H9 (cell line): ENCODE data around the gene NEIL1. TPM values are rescaled to one million over a fixed set of nuclear protein-coding genes. Genes with fewer than 3 reads are reported as not detected.

Experiments used
- DNase-seq: peaks from one replicate; pipeline ENCODE4 v3.0.0-alpha.2; 2017
- H2AFZ ChIP-seq: one replicate; pipeline ENCODE4 v1.6.1; 2013; ENCODE audit warnings: mild to moderate bottlenecking, low read length, control low read depth, moderate library complexity
- H2AK5ac ChIP-seq: 2 replicates; pipeline ENCODE4 v1.6.1; 2013; ENCODE audit warnings: low read length, control low read depth, mixed read lengths; ENCODE audit not compliant: insufficient read length
- H2BK120ac ChIP-seq: one replicate; pipeline ENCODE4 v1.6.1; 2013; ENCODE audit warnings: low read depth, mild to moderate bottlenecking, low read length, control low read depth, inconsistent platforms; ENCODE audit not compliant: poor library complexity, severe bottlenecking
- H2BK12ac ChIP-seq: 2 replicates; pipeline ENCODE4 v1.6.1; 2013; ENCODE audit warnings: low read length, control low read depth, mixed read lengths, low read depth; ENCODE audit not compliant: insufficient read length
- H2BK15ac ChIP-seq: 2 replicates; pipeline ENCODE4 v1.6.1; 2013; ENCODE audit warnings: low read depth, low read length, control low read depth
- H2BK20ac ChIP-seq: one replicate; pipeline ENCODE4 v1.6.1; 2013; ENCODE audit warnings: low read depth, mild to moderate bottlenecking, low read length, control low read depth, inconsistent platforms; ENCODE audit not compliant: poor library complexity, severe bottlenecking
- H2BK5ac ChIP-seq: 2 replicates; pipeline ENCODE4 v1.6.1; 2013; ENCODE audit warnings: low read length, control low read depth, mixed read lengths; ENCODE audit not compliant: insufficient read length
- H3K14ac ChIP-seq: 2 replicates; pipeline ENCODE4 v1.6.1; 2013; ENCODE audit warnings: low read length, control low read depth; ENCODE audit not compliant: insufficient read depth
- H3K18ac ChIP-seq: 2 replicates; pipeline ENCODE4 v1.6.1; 2013; ENCODE audit warnings: low read depth, mild to moderate bottlenecking, mixed read lengths, low read length, control low read depth; ENCODE audit not compliant: insufficient read length
- H3K23ac ChIP-seq: 2 replicates; pipeline ENCODE4 v1.6.1; 2013; ENCODE audit warnings: low read length, control low read depth, mixed read lengths, low read depth; ENCODE audit not compliant: insufficient read length
- H3K23me2 ChIP-seq: 2 replicates; pipeline ENCODE4 v1.6.1; 2013; ENCODE audit warnings: low read depth, mild to moderate bottlenecking, mixed read lengths, low read length, control low read depth; ENCODE audit not compliant: insufficient read length, poor library complexity, severe bottlenecking
- H3K27ac ChIP-seq: 2 replicates; pipeline ENCODE4 v1.5.1; 2013; ENCODE audit warnings: low read length, control low read depth, mixed read lengths, low read depth; ENCODE audit not compliant: insufficient read length
- H3K27me3 ChIP-seq: 2 replicates; pipeline ENCODE4 v1.6.1; 2013; ENCODE audit warnings: low read length, control low read depth, inconsistent platforms; ENCODE audit not compliant: insufficient read depth
- H3K4ac ChIP-seq: 2 replicates; pipeline ENCODE4 v1.6.1; 2013; ENCODE audit warnings: low read depth, mild to moderate bottlenecking, control low read depth, inconsistent platforms, low read length, moderate library complexity
- H3K4me1 ChIP-seq: 2 replicates; pipeline ENCODE4 v1.6.1; 2013; ENCODE audit warnings: low read length, control low read depth, inconsistent platforms; ENCODE audit not compliant: insufficient read depth
- H3K4me2 ChIP-seq: 2 replicates; pipeline ENCODE4 v1.6.1; 2013; ENCODE audit warnings: low read length, control low read depth, mixed read lengths; ENCODE audit not compliant: insufficient read length, insufficient read depth
- H3K56ac ChIP-seq: 2 replicates; pipeline ENCODE4 v1.6.1; 2013; ENCODE audit warnings: low read depth, mild to moderate bottlenecking, mixed read lengths, low read length, control low read depth; ENCODE audit not compliant: insufficient read length
- H3K79me1 ChIP-seq: 2 replicates; pipeline ENCODE4 v1.6.1; 2013; ENCODE audit warnings: low read depth, mild to moderate bottlenecking, moderate library complexity, low read length, control low read depth, inconsistent platforms; ENCODE audit not compliant: insufficient read depth, poor library complexity, severe bottlenecking
- H3K79me2 ChIP-seq: 2 replicates; pipeline ENCODE4 v1.6.1; 2013; ENCODE audit warnings: low read length, control low read depth, inconsistent platforms; ENCODE audit not compliant: insufficient read depth
- H3K9ac ChIP-seq: 2 replicates; pipeline ENCODE4 v1.6.1; 2013; ENCODE audit warnings: low read length, control low read depth, mixed read lengths; ENCODE audit not compliant: insufficient read length; ENCODE audit errors: extremely low read depth
- H3K9me3 ChIP-seq: one replicate; pipeline ENCODE4 v1.6.1; 2013; ENCODE audit warnings: low read depth, low read length, inconsistent platforms; ENCODE audit not compliant: control insufficient read depth
- H3T11ph ChIP-seq: one replicate; pipeline ENCODE4 v1.6.1; 2013; ENCODE audit warnings: mild to moderate bottlenecking, low read length, control low read depth, inconsistent platforms
- H4K20me1 ChIP-seq: one replicate; pipeline ENCODE4 v1.6.1; 2013; ENCODE audit not compliant: control insufficient read depth, insufficient read length, insufficient read depth
- H4K5ac ChIP-seq: 2 replicates; pipeline ENCODE4 v1.6.1; 2013; ENCODE audit warnings: low read depth, mild to moderate bottlenecking, mixed read lengths, low read length, control low read depth; ENCODE audit not compliant: insufficient read length
- H4K8ac ChIP-seq: replicated peaks from 2 replicates; pipeline ENCODE4 v1.6.1; 2013; ENCODE audit warnings: low read length, control low read depth, mixed read lengths, low read depth; ENCODE audit not compliant: insufficient read length
- H4K91ac ChIP-seq: 2 replicates; pipeline ENCODE4 v1.6.1; 2013; ENCODE audit warnings: low read depth, mild to moderate bottlenecking, moderate library complexity, mixed read lengths, low read length, control low read depth; ENCODE audit not compliant: insufficient read length
- H3K27ac Mint-ChIP-seq, 3 experiments: 2 replicates in 2 of 3; 3 replicates in 1 of 3; pipeline ENCODE4 v1.8.0; 2020 to 2021; ENCODE audit warnings: mixed read lengths in 3 of 3, mild to moderate bottlenecking in 1 of 3, moderate library complexity in 1 of 3
- H3K27me3 Mint-ChIP-seq: 2 replicates; pipeline ENCODE4 v1.8.0; 2021; ENCODE audit warnings: low read depth, mild to moderate bottlenecking, moderate library complexity, mixed read lengths
- H3K36me3 Mint-ChIP-seq, 3 experiments: 2 replicates in 2 of 3; 3 replicates in 1 of 3; pipeline ENCODE4 v1.8.0; 2020 to 2021; ENCODE audit warnings: low read depth in 3 of 3, mixed read lengths in 3 of 3; ENCODE audit not compliant: insufficient read depth in 1 of 3
- H3K4me1 Mint-ChIP-seq, 2 experiments: 2 replicates each; pipeline ENCODE4 v1.8.0; 2020; ENCODE audit warnings: mixed read lengths in 2 of 2
- H3K4me3 Mint-ChIP-seq, 2 experiments: 2 replicates in 1 of 2; 3 replicates in 1 of 2; pipeline ENCODE4 v1.8.0; 2020 to 2021; ENCODE audit warnings: mild to moderate bottlenecking in 2 of 2, mixed read lengths in 2 of 2, moderate library complexity in 1 of 2
- H3K9me3 Mint-ChIP-seq, 2 experiments: 2 replicates in 1 of 2; 3 replicates in 1 of 2; pipeline ENCODE4 v1.8.0; 2020; ENCODE audit warnings: mild to moderate bottlenecking in 2 of 2, mixed read lengths in 2 of 2, moderate library complexity in 1 of 2
- CTCF ChIP-seq: fragments of 200-600 bp; sonication (generic); conservative IDR thresholded peaks from 3 replicates; pipeline ENCODE4 v1.8.0; 2021; ENCODE audit warnings: antibody characterized with exemption, mild to moderate bottlenecking
- WGBS: extraction: QIAGEN DNeasy Blood & Tissue Kit; methylation state at CpG from one replicate; pipeline ENCODE4 v1.1.7; 2013; ENCODE audit warnings: missing lambda C conversion rate, low lambda C conversion rate, mixed read lengths; ENCODE audit not compliant: insufficient read length; ENCODE audit errors: extremely low coverage; 5-methylcytosine and 5-hydroxymethylcytosine counted together
- total RNA-seq: library from RNA; stranded (reverse); gene quantifications from 2 replicates; pipeline ENCODE4 v1.2.1, GENCODE V29; 2021

The NEIL1 gene
- total RNA-seq, 1 experiment from 2014 or later: 16.5 TPM

DNA sequence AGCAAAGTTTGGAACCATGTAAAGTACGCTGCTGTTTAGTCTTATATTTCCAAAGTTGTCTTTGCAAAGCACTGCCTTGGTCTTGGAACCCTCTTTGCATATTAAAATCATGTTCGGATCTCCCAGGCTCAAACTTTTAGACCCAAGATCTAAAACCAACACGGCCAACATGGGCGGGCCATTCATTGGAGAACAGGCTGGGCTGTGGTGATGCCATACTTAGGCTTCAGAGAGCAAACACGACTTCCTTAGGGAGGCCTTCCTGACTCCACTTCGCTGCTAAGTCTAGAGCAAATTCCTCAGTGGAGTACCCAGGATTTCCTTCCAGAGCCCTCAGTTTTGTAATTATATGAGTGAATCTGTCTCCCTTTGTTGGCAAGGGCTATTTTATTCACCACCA, 18.0 kb downstream of the NEIL1 start:
- no peak overlapping the region for H4K5ac ChIP-seq
- H3T11ph ChIP-seq: no peak overlapping the region
- no peak overlapping the region for H3K23ac ChIP-seq
- H3K9ac ChIP-seq: no peak overlapping the region
- H2BK20ac ChIP-seq: no peak overlapping the region
- H3K9me3 ChIP-seq: no peaks in the 10 kb centered on the region
- no peak overlapping the region for H3K18ac ChIP-seq
- Mint-ChIP-seq H3K4me1 (peaks cover 12 to 13% of the 10 kb centered on the region in 2 experiments), H3K27ac (no peak overlapping the region), H3K4me3 (no peak overlapping the region), H3K27me3 (peaks cover 1% of the 10 kb centered on the region; the same call in 1 of the 2 replicates), H3K9me3 (no peaks in the 10 kb centered on the region), H3K36me3 (peaks cover 12 to 41% (median 38%) of the 10 kb centered on the region in 3 experiments; a peak in 6 of 7 replicates)
- H3K4ac ChIP-seq: no peak overlapping the region
- no peak overlapping the region for H4K91ac ChIP-seq
- H3K14ac ChIP-seq: no peak overlapping the region
- no peaks in the 10 kb centered on the region; the same call in 1 of the 2 replicates for H3K4me1 ChIP-seq
- no peaks in the 10 kb centered on the region for H3K23me2 ChIP-seq
- no peak overlapping the region for H3K4me2 ChIP-seq
- no peak overlapping the region for H2BK120ac ChIP-seq
- H2BK12ac ChIP-seq: no peak overlapping the region
- H4K8ac ChIP-seq: no peak overlapping the region
- DNase-seq: no peak
- H3K79me2 ChIP-seq: no peaks in the 10 kb centered on the region
- no peaks in the 10 kb centered on the region for H3K27me3 ChIP-seq
- WGBS: no CpG with 5 or more reads among the region's 6 CpGs
- no peak overlapping the region for H3K56ac ChIP-seq
- H2BK15ac ChIP-seq: no peak overlapping the region
- H3K79me1 ChIP-seq: no peaks in the 10 kb centered on the region
- no peak for TF ChIP-seq CTCF
- H2BK5ac ChIP-seq: no peak overlapping the region
- no peaks in the 10 kb centered on the region for H4K20me1 ChIP-seq
- H2AK5ac ChIP-seq: no peak overlapping the region
- no peak overlapping the region for H2AFZ ChIP-seq
- no peak overlapping the region for H3K27ac ChIP-seq
